SK-N-SH (cell line): Measurements from ENCODE around the gene NSD2. TPM values are rescaled to one million over a fixed set of nuclear protein-coding genes. Genes with fewer than 3 reads are reported as not detected.

Experiments
- FOSL2 ChIP-seq: IDR thresholded peaks from 2 replicates; pipeline ENCODE4 v1.4.0; 2012; ENCODE audit warnings: low read depth, mild to moderate bottlenecking, moderate library complexity, borderline replicate concordance
- FOXM1 ChIP-seq: IDR thresholded peaks from 2 replicates; pipeline ENCODE4 v1.4.0; 2012; ENCODE audit warnings: low read depth, mild to moderate bottlenecking
- GABPA ChIP-seq: IDR thresholded peaks from 2 replicates; pipeline ENCODE4 v1.4.0; 2012; ENCODE audit warnings: low read depth, mild to moderate bottlenecking
- JUND ChIP-seq: IDR thresholded peaks from 2 replicates; pipeline ENCODE4 v1.4.0; 2012
- MEF2A ChIP-seq: IDR thresholded peaks from 2 replicates; pipeline ENCODE4 v1.4.0; 2012; ENCODE audit warnings: low read depth, borderline replicate concordance
- NFIC ChIP-seq: IDR thresholded peaks from 2 replicates; pipeline ENCODE4 v1.4.0; 2012; ENCODE audit warnings: borderline replicate concordance
- NRF1 ChIP-seq: IDR thresholded peaks from 2 replicates; pipeline ENCODE4 v1.6.1; 2012; ENCODE audit warnings: low read depth, mild to moderate bottlenecking, low read length
- RAD21 ChIP-seq: IDR thresholded peaks from 2 replicates; pipeline ENCODE4 v1.6.1; 2012; ENCODE audit warnings: mild to moderate bottlenecking, low read length
- RFX5 ChIP-seq: IDR thresholded peaks from 2 replicates; pipeline ENCODE4 v1.6.1; 2012; ENCODE audit warnings: mild to moderate bottlenecking, improper control_type of control experiment, low read length
- SMC3 ChIP-seq: IDR thresholded peaks from 2 replicates; pipeline ENCODE4 v1.6.1; 2012; ENCODE audit warnings: low read depth, low read length, improper control_type of control experiment
- TAF1 ChIP-seq: IDR thresholded peaks from 2 replicates; pipeline ENCODE4 v1.6.1; 2012; ENCODE audit warnings: low read depth, mild to moderate bottlenecking, low read length, moderate library complexity, borderline replicate concordance
- TCF12 ChIP-seq: IDR thresholded peaks from 2 replicates; pipeline ENCODE4 v1.4.0; 2012
- TEAD4 ChIP-seq: IDR thresholded peaks from 2 replicates; pipeline ENCODE4 v1.4.0; 2012; ENCODE audit warnings: mild to moderate bottlenecking, borderline replicate concordance; ENCODE audit not compliant: insufficient read depth
- YY1 ChIP-seq: IDR thresholded peaks from 2 replicates; pipeline ENCODE4 v1.4.0; 2012; ENCODE audit warnings: low read depth, mild to moderate bottlenecking
- polyA plus RNA-seq, 3 experiments: library from polyadenylated mRNA; depleted of rRNA; stranded (reverse); fragments of >200 nt; gene quantifications; 2 replicates each; pipeline ENCODE4 v1.2.3, GENCODE V29; 2012
- TF ChIP-seq, protein P1 (sequence below): IDR thresholded peaks from 2 replicates; pipeline ENCODE4 v1.4.0; 2012; ENCODE audit warnings: low read depth, borderline replicate concordance
- TF ChIP-seq, protein P2 (sequence below): fragments of 150-350 bp; IDR thresholded peaks from 2 replicates; pipeline ENCODE4 v1.6.1; 2017; ENCODE audit warnings: antibody characterized with exemption, low read length, low read depth, borderline replicate concordance
- TF ChIP-seq, protein P3 (sequence below): IDR thresholded peaks from 2 replicates; pipeline ENCODE4 v1.6.1; 2012; ENCODE audit warnings: mild to moderate bottlenecking, low read depth, low read length, moderate library complexity

NSD2 gene
- polyA plus RNA-seq, 1 of the 3 experiments (the other 2 are of a cell fraction): 34.2 TPM

DNA sequence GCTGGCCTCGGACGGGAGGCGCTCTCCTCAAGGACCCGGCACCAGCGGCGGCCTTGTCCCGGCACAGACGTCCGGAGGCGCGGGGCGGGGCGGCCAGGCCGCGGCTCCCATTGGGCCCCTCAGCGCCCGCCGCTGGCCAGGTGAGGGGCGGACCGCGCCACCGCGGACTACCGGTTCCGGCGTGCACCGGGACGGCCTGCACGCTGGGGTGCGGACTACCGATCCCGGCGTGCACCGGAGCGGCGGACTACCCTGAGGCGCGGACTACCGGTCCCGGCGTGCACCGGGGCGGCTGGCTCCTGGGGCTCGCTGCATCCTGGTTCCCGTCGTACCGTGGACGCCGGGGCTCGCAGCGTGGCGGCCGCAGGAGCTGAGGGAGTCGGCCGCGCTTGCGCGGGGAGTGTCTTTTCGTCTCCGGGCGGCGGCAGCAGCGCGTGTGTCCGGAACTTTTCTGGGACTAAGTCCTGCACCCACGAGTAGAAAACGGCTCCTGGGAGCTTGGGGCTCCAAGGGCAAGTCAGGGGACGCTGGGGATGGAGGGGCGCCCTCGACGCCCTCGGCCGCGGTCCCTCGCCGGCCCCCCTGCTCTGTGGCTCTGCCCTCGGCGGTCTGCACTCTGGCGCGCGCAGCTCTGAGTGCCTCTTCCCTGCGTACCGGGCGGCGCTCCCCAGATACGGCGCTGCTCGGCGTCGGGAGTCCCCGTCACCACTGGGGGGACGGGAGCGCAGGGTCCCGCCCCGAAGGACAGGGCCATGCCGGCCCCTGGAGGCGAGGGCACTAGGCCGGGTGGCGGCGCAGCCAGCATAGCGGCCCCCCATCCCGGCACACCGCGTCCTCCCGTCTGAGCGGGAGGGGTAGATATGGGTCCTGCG, 14.9 kb upstream of the NSD2 start, which contains the start of gene LETM1 (continued):
- TF ChIP-seq, protein P1, sequence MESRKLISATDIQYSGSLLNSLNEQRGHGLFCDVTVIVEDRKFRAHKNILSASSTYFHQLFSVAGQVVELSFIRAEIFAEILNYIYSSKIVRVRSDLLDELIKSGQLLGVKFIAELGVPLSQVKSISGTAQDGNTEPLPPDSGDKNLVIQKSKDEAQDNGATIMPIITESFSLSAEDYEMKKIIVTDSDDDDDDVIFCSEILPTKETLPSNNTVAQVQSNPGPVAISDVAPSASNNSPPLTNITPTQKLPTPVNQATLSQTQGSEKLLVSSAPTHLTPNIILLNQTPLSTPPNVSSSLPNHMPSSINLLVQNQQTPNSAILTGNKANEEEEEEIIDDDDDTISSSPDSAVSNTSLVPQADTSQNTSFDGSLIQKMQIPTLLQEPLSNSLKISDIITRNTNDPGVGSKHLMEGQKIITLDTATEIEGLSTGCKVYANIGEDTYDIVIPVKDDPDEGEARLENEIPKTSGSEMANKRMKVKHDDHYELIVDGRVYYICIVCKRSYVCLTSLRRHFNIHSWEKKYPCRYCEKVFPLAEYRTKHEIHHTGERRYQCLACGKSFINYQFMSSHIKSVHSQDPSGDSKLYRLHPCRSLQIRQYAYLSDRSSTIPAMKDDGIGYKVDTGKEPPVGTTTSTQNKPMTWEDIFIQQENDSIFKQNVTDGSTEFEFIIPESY: no peak
- no peak for TF ChIP-seq TEAD4
- TF ChIP-seq TCF12: no peak
- TF ChIP-seq, protein P2, sequence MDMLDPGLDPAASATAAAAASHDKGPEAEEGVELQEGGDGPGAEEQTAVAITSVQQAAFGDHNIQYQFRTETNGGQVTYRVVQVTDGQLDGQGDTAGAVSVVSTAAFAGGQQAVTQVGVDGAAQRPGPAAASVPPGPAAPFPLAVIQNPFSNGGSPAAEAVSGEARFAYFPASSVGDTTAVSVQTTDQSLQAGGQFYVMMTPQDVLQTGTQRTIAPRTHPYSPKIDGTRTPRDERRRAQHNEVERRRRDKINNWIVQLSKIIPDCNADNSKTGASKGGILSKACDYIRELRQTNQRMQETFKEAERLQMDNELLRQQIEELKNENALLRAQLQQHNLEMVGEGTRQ: no peak
- no peak for TF ChIP-seq YY1
- no peak for TF ChIP-seq RFX5
- TF ChIP-seq NFIC: no peak
- no peak for TF ChIP-seq JUND
- peak; percentile 57; the same call in 1 of the 2 replicates for TF ChIP-seq TAF1
- TF ChIP-seq, protein P3, sequence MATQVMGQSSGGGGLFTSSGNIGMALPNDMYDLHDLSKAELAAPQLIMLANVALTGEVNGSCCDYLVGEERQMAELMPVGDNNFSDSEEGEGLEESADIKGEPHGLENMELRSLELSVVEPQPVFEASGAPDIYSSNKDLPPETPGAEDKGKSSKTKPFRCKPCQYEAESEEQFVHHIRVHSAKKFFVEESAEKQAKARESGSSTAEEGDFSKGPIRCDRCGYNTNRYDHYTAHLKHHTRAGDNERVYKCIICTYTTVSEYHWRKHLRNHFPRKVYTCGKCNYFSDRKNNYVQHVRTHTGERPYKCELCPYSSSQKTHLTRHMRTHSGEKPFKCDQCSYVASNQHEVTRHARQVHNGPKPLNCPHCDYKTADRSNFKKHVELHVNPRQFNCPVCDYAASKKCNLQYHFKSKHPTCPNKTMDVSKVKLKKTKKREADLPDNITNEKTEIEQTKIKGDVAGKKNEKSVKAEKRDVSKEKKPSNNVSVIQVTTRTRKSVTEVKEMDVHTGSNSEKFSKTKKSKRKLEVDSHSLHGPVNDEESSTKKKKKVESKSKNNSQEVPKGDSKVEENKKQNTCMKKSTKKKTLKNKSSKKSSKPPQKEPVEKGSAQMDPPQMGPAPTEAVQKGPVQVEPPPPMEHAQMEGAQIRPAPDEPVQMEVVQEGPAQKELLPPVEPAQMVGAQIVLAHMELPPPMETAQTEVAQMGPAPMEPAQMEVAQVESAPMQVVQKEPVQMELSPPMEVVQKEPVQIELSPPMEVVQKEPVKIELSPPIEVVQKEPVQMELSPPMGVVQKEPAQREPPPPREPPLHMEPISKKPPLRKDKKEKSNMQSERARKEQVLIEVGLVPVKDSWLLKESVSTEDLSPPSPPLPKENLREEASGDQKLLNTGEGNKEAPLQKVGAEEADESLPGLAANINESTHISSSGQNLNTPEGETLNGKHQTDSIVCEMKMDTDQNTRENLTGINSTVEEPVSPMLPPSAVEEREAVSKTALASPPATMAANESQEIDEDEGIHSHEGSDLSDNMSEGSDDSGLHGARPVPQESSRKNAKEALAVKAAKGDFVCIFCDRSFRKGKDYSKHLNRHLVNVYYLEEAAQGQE: no peak
- TF ChIP-seq RAD21: no peak
- TF ChIP-seq MEF2A: no peak
- TF ChIP-seq FOSL2: no peak
- TF ChIP-seq GABPA: peak; percentile 80
- no peak for TF ChIP-seq SMC3
- peak; percentile 78 for TF ChIP-seq NRF1
- no peak for TF ChIP-seq FOXM1
